GM21367 (cell line): ENCODE measurements around the gene TEX2.
"Not testable (repeated sequence)": the region's sequence is repeated elsewhere in the genome, so short reads cannot be mapped to it uniquely, and the experiment has no call there.

Experiments
- ATAC-seq: cut with Tn5 transposase; IDR thresholded peaks from one replicate; pipeline ENCODE4 v1.9.1; 2021; ENCODE audit not compliant: unreplicated experiment

TEX2 gene

GRCh38 chr17:64240741-64241347 is 22.2 kb downstream of the TEX2 start:
- no peak for ATAC-seq

- ATAC-seq, result no peak
Measured at GRCh38 chr17:64240261-64240740, 22.8 kb downstream of the TEX2 start.

DNA sequence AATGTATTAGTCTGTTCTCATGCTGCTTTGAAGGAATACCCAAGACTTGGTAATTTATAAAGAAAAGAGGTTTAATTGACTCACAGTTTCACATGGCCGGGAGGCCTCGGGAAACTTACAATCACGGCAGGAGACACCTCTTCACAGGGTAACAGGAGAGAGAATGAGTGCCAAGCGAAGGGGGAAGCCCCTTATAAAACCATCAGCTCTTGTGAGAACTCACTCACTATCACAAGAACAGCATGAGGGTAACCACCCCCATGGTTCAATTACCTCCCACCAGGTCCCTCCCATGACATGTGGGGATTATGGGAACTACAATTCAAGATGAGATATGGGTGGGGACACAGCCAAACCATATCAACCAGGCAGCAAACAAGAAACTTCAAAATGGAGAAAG is 24.6 kb downstream of the TEX2 start:
- not testable (repeated sequence) for ATAC-seq

- ATAC-seq, result no peak
Measured at GRCh38 chr17:64236827-64237403, 26.1 kb downstream of the TEX2 start.

- no peak for ATAC-seq
Measured at GRCh38 chr17:64234961-64235360, 28.1 kb downstream of the TEX2 start.

DNA sequence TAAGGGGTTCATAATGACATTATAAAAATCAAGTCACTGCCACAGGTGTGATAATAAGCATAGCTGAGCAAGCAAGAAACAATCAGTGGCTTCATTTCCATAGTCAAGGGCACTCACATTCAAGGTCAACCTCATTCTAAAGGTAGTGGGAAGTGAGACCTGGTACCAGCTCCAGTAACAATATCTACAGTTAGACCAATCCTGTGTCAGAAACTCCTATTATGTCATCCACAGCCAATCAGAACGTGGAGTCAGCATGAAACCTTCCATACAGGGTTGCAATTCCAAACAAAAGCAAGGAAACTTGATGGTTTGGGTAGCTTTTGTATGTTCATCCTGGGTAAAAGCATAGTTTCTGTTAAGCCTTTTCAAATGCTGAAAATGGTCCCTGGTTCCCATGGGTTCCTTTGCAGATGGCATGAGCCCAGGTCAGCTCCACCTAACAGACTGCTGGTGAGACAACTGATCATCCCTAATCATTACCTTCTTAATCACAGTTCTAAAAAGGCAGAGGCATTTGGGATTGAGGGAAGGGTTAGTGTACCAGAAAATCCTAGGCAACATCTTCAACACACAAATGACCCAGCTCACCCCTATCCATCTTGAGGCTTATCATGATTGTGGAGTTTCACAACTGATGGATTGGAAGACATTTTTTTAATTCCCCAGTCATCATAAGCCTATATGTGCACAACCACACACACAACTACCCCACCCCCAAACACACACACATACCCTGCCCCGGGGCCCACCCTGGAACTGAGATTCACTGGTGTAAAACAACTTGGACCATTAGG is 30.4 kb downstream of the TEX2 start:
- ATAC-seq, result no peak

DNA sequence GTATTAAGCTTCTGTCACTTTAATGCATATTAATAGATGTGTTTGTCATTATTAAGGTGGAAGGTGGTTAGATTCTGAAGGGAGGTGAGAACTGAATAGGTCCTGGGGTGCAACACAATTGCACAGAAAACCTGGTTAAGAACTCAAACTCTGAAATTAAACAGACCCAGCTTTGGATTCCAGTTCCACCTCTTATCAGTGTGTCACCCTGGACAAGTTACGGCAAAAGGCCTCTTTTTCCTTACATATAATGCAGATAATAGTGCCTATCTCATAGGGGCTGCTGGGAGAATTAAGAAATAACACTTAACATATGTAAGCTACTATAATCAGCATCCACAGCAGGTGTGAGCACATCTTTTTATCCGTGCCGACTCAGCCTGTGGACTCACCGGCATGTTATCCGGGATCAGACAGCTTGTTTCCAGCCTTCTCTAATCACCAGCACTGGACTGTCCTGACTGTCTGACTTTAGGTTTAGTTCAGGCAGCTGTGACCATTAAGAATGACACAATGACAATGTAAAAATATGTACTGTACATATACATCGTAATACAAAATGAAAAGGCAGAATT is 31.4 kb downstream of the TEX2 start:
- no peak for ATAC-seq

DNA sequence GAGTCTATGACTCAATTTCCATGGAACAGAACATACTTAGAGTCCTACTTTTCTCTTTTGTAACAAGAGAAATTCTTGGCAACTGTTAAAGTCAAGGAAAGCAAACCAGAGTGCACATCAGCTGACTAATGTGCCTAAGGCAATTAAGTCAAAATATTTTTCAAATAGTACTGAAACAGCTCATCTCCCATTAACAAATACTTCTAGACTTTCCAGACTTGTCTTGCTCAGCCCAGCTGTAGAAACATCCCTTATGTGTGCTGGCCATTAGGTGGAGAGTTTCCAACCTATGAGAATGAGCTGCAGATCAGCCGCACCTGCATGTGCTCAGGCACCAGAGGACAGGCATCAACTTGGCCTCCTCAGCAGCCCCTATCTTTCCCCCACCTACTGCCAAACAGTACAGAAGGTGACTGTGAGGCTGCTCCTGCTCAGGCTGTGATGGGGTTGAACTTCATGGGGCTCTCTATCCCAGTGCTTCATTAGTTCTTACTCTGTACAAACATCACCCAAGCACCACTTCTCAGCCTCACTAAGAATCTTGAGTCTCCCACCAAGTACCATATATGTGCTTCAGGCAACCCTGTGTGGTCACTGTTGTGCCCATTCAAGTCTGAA is 32.2 kb downstream of the TEX2 start:
- no peak for ATAC-seq

DNA sequence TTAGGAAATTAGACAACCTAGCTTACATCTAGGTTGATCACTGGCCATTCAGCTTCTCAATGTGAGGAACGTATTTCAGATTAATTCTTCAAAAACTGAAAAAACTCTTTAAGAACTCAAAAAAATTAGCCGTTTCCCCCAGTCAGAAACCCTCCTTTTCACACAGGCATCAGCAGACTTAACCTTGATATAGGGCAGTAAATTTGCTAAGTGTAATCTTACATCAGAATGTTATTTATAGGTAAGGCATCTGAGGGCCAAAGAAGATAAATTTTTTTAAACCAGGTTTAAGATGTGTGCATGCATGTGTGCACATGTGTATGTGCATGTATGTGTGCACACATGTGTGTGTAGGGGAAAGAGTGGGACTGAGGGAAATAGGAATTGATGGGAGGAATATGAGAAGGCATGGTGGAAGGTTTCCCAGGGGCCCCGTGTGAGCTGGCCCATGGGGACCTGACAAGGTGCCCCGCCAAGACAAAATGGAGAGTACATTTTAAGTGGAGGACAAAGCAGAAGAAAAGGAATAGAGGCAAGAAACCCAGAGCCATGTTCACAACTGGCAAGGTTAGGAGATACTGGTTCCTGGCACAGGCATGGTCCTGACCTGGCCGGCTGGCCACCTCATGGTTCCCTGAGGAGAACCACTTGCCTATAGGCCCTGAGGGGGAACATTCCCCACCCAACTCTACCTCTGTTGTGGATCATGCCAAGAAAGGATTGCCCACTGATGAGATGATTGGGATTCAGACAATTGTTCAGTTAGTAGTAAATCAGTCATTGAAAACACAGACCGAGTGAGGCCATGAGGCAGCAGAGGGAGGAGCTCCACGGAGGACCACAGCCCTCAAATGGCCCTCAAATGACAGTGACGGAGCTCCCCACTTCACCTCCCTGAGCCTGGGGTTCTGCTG is 33.0 kb downstream of the TEX2 start:
- ATAC-seq, result no peak

GRCh38 chr17:64226132-64226531 is 36.9 kb downstream of the TEX2 start:
- ATAC-seq, result no peak

DNA sequence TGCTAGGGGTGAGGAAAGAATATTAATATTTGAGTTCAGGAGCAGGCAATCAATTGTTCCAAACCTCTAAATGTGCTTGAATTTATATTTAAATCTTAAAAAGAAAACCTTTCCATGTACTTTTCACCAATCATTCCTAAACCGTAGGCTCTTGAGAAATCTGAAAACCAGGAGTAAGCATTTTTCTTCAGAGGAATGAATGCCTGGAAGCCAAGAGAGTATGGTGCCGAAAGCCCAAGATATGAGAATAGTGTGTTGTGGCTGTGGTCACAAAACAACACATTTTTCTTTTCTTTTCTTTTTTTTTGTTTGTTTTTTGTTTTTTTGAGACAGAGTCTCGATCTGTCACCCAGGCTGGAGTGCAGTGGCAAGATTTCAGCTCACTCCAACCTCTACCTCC is 37.6 kb downstream of the TEX2 start:
- no peak for ATAC-seq

DNA sequence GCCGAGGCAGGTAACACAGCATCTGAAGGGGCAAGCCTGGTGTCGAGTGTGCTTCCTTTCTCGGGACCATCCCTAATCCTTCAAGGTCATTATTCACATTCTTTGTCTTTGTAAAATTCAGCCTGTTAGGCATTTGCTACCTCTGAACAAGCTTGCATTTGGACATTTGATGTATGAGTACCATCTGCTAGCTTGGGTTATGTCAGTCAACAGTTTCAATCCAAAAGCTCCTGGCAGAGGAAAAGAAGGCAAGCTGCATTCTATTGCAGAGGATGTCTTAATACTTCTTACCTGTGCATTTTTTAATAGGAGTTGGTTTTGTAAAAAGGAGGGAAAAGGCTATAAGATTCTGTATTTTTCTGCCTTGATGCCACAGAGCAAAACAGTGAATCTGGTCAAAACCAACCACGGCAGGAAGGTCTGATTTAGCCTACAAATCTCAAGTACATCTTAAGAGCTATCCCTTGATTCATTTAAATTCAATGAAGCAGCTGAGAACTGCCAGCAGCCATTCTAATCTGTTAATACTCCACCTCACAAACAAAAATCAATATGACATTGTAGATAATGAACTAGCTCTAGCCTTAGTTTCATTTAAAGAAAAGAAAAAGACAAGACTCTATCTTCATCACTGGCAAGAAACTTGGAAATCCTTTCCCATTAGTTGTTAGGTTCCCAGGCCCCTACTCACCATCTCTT is 39.0 kb downstream of the TEX2 start:
- no peak for ATAC-seq

DNA sequence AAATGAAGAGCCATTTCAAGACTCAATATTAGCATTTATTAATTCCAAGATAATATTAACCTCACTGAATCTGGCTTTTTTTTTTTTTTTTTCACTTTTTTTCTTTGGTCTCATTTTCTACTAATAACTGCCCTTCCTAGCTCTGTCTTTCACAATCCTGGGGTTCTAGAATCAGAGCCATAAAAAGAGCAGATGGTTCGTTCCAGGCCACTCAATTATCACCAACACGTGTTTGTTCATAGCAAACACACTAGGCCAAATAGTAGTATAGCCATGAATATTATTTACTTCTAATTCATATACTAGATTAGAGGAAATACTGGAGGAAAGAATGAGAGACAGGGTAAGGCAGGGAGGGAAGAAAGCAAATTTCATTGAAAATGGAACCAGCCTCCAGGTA is 39.8 kb downstream of the TEX2 start:
- no peak for ATAC-seq

DNA sequence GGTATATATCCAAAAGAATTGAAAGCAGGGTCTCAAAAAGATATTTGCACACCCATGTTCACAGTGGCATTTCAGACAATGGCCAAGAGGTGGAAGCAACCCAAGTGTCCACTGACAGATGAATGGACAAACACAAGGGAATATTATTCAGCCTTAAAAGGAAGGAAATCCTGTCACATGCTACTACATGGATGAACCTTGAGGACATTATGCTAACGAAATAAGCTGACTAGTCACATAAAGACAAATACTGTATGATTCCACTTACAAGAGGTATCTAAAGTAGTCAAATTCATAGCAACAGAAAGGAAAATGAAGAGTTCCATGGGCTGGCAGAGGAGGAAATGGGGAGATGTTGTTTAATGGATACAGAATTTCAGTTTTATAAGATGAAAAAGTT is 41.4 kb downstream of the TEX2 start:
- no peak for ATAC-seq

DNA sequence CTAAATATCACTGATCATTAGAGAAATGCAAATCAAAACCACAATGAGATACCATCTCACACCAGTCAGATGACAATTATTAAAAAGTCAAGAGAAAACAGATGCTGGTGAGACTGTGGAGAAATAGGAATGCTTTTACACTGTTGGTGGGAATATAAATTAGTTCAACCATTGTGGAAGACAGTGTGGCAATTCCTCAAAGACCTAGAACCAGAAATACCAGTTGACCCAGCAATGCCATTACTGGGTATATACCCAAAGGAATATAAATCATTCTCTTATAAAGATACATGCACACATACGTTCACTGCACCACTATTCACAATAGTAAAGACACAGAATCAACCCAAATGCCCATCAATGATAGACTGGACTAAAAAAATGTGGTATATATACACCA is 42.5 kb downstream of the TEX2 start:
- ATAC-seq, result not testable (repeated sequence)

DNA sequence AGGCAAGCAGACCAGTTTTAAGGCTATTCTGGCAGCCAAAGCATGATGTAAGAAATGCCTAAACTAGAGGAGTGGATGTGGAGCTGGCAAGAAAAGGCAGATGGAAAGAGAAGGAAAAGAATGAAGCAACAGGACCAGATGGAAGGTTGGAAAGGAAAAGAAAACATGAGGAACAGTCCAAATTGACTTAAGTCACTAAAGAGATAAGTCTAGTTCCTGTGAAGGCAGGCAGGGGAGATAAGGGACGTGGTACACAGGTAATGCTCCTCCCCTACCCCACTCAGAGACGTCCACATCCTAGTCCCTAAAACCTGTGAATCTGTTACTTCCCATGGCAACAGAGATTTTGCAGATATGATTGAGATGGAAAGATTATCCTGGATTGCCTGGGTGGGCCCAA is 43.5 kb downstream of the TEX2 start:
- no peak for ATAC-seq

DNA sequence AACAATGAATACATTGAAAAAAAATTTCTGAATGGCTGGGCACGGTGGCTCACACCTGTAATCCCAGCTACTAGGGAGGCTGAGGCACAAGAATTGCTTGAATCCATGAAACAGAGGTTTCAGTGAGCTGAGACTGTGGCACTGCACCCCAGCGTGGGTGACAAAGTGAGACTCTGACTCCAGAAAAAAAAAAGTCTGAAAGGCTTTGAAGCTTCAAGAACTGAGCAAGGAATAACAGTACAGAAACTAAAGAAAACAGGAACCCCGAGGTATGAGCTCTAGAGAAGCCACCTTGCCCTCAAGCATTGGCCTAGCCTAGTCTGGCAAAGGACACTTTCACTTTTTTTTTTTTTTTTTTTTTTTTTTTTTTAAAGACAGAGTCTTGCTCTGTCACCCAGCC is 45.0 kb downstream of the TEX2 start:
- ATAC-seq, result no peak

- no peak for ATAC-seq
Measured at GRCh38 chr17:64217249-64217691, 45.8 kb downstream of the TEX2 start.

DNA sequence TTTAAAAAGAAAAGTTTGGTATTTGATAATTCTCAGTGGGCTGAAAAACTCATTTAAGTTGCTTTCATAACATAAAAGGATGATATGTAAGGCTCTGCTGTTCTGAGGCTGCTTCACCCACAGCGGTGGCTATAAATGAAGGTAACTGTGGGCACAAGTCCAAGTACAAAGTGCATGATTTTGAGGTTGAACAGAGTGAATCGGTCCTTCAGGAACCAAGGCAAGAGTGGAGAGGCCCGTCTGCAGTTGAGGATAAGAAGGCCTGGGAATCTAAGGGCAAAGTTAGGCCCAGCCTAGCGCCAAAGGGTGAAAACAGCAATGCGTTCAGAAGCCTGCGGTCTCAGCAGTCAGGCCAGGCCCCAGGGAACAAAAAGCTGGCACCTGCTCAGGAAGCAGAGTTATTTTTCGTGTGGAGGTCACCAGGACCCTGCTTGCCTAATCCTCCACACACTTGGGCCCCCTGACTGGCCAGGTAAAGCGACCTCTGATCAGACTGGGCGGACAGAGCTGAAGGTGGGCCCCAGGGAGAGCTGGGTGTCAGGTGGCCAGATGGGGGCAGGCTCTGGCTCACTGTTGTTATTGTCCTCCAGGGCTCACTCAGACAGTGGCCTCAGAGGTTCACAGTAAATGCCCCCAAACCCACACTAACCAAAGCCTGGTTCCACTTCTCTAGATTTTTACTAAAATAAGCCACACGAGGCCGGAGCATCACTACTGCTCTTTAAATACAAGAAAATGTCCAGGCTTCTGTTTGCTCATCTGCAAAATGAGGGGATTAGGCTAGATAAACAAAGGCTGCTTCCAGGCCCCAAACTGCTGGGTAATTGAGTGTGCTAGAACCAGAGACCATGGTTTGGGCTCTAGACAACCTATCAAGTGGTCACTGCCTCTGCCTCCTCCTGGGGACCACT is 46.5 kb downstream of the TEX2 start:
- ATAC-seq, result peak; percentile 51
